K562 (cell line): ENCODE data around the gene EMID1. TPM values are rescaled to one million over a fixed set of nuclear protein-coding genes. Genes with fewer than 3 reads are reported as not detected.

Experiments used
- ATAC-seq: fragments of 200-7000 bp; cut with Tn5 transposase; 3 replicates; pipeline ENCODE4 v1.9.1; 2020; ENCODE audit warnings: moderate library complexity
- BruUV-seq: library from RNA; stranded (reverse); fragments of 400-500 nt; replicated peaks from 2 replicates; lab custom pipeline; 2021; lab: Mats Ljungman, UMichigan
- CTCF ChIA-PET: fragments of 300-600 bp; formaldehyde crosslinking; extraction: SDS; loops from one replicate; lab custom pipeline; 2021; ENCODE audit warnings: low intra/inter-chr PET ratio; lab: Yijun Ruan, JAX
- POLR2A ChIA-PET: fragments of 300-600, 350-650 bp; sonication (Branson Sonifier 250); formaldehyde crosslinking; extraction: SDS; loops from one replicate; lab custom pipeline; 2021; ENCODE audit warnings: antibody characterized with exemption, inconsistent platforms; lab: Yijun Ruan, JAX
- DNase-seq, 4 experiments: peaks; one replicate each; pipeline versions ENCODE4 v3.0.0 to v3.0.0-alpha.2; 2011 to 2018; ENCODE audit warnings: low spot score in 3 of 4, mixed read lengths in 3 of 4; ENCODE audit errors: extremely low read depth in 1 of 4
- FAIRE-seq: peaks from 2 replicates; lab custom pipeline; 2011; peaks lifted over from hg19 to GRCh38; lab: Jason Lieb, UNC
- H2AFZ ChIP-seq: 2 replicates; pipeline ENCODE4 v1.6.0; 2011; ENCODE audit warnings: low read depth, low read length, control low read depth, inconsistent platforms
- H3K27ac ChIP-seq: fragments of 200-600 bp; 3 replicates; pipeline ENCODE4 v1.8.0; 2011; ENCODE audit warnings: low read depth, mild to moderate bottlenecking, control low read depth, inconsistent platforms, low read length, moderate library complexity, mixed read lengths; ENCODE audit errors: extremely low read depth
- H3K27me3 ChIP-seq, 2 experiments: fragments of 300-600 bp in 1 of 2; 2 replicates in 1 of 2; 3 replicates in 1 of 2; pipeline versions ENCODE4 v1.6.0 to v1.8.0; 2011; ENCODE audit warnings: inconsistent platforms in 2 of 2, low read length in 2 of 2, mild to moderate bottlenecking in 1 of 2, mixed read lengths in 1 of 2, moderate library complexity in 1 of 2; ENCODE audit not compliant: control insufficient read depth in 2 of 2, insufficient read depth in 2 of 2
- H3K36me3 ChIP-seq: fragments of 300-600 bp; 3 replicates; pipeline ENCODE4 v1.8.0; 2011; ENCODE audit warnings: mild to moderate bottlenecking, low read length, inconsistent platforms; ENCODE audit not compliant: control insufficient read depth, insufficient read depth
- H3K4me1 ChIP-seq, 2 experiments: fragments of 200-600 bp in 1 of 2; replicated peaks in 1 of 2; 2 replicates in 1 of 2; 3 replicates in 1 of 2; pipeline versions ENCODE4 v1.5.1 to v1.8.0; 2011; ENCODE audit warnings: inconsistent platforms in 2 of 2, low read length in 2 of 2, mild to moderate bottlenecking in 1 of 2, mixed read lengths in 1 of 2, moderate library complexity in 1 of 2; ENCODE audit not compliant: control insufficient read depth in 2 of 2, insufficient read depth in 2 of 2
- H3K4me2 ChIP-seq: 2 replicates; pipeline ENCODE4 v1.6.1; 2011; ENCODE audit warnings: low read length, control low read depth, inconsistent platforms, mixed read lengths; ENCODE audit not compliant: insufficient read depth
- H3K4me3 ChIP-seq: fragments of 200-600 bp; sonication (generic), shearing (Covaris generic); 2 replicates; pipeline ENCODE4 v1.5.1; 2016; ENCODE audit warnings: control low read depth, inconsistent platforms
- H3K79me2 ChIP-seq: fragments of 200-600 bp; 3 replicates; pipeline ENCODE4 v1.8.0; 2011; ENCODE audit warnings: low read length, inconsistent platforms; ENCODE audit not compliant: control insufficient read depth, insufficient read depth
- H3K9ac ChIP-seq, 2 experiments: 2 replicates each; pipeline versions ENCODE4 v1.6.0 to v1.6.1; 2011; ENCODE audit warnings: low read depth in 2 of 2, low read length in 2 of 2, control low read depth in 1 of 2, inconsistent platforms in 1 of 2, mild to moderate bottlenecking in 1 of 2, mixed read lengths in 1 of 2; ENCODE audit not compliant: insufficient read depth in 1 of 2
- H3K9me1 ChIP-seq: one replicate; pipeline ENCODE4 v1.6.0; 2011; ENCODE audit warnings: inconsistent platforms, mild to moderate bottlenecking, low read length, moderate library complexity; ENCODE audit not compliant: control insufficient read depth, insufficient read depth
- H3K9me3 ChIP-seq: replicated peaks from 2 replicates; pipeline ENCODE4 v1.5.1; 2011; ENCODE audit warnings: low read depth, low read length, inconsistent platforms; ENCODE audit not compliant: control insufficient read depth, insufficient read depth
- H4K20me1 ChIP-seq: replicated peaks from 2 replicates; pipeline ENCODE4 v1.6.1; 2011; ENCODE audit warnings: low read length, inconsistent platforms, mixed read lengths; ENCODE audit not compliant: control insufficient read depth, insufficient read depth
- ELK3 ChIP-seq: fragments of 450-650 bp; formaldehyde crosslinking; IDR thresholded peaks from 2 replicates; pipeline ENCODE4 v1.4.0; 2020; ENCODE audit warnings: mild to moderate bottlenecking
- ETS1 ChIP-seq: conservative IDR thresholded peaks from 2 replicates; pipeline ENCODE4 v1.6.1; 2011; ENCODE audit warnings: low read depth, mild to moderate bottlenecking, low read length; ENCODE audit not compliant: control insufficient read depth
- PHTF2 ChIP-seq: fragments of 250-450 bp; sonication (Bioruptor Pico); IDR thresholded peaks from 2 replicates; pipeline ENCODE4 v1.5.0; 2021; ENCODE audit warnings: mild to moderate bottlenecking
- POLR3A ChIP-seq: IDR thresholded peaks from 2 replicates; pipeline ENCODE4 v1.6.1; 2011; ENCODE audit warnings: borderline replicate concordance, mild to moderate bottlenecking, moderate library complexity; ENCODE audit not compliant: insufficient read length, insufficient read depth; ENCODE audit errors: extremely low read depth
- PRMT5 ChIP-seq: sonication (generic); formaldehyde crosslinking; IDR thresholded peaks from 2 replicates; pipeline ENCODE4 v1.5.0; 2020; ENCODE audit warnings: missing genetic modification reagents
- SLC30A9 ChIP-seq: fragments of 250-450 bp; sonication (Bioruptor Pico); IDR thresholded peaks from 2 replicates; pipeline ENCODE4 v1.8.0; 2022; ENCODE audit warnings: mild to moderate bottlenecking, moderate library complexity
- THAP12 ChIP-seq: fragments of 250-450 bp; sonication (Bioruptor Pico); IDR thresholded peaks from 2 replicates; pipeline ENCODE4 v1.9.0; 2021; ENCODE audit warnings: mild to moderate bottlenecking, inconsistent platforms
- USF1 ChIP-seq: sonication (generic); formaldehyde crosslinking; IDR thresholded peaks from 2 replicates; pipeline ENCODE4 v1.9.0; 2022; ENCODE audit warnings: mild to moderate bottlenecking, missing genetic modification reagents
- ZNF717 ChIP-seq: fragments of 250-450 bp; sonication (Bioruptor Pico); IDR thresholded peaks from 2 replicates; pipeline ENCODE4 v1.5.0; 2021
- ZNF76 ChIP-seq: fragments of 250-450 bp; sonication (Bioruptor Pico); IDR thresholded peaks from 2 replicates; pipeline ENCODE4 v1.4.0; 2020; ENCODE audit warnings: mild to moderate bottlenecking, moderate library complexity, borderline replicate concordance
- WGBS: fragments of 100-300 bp; shearing (Covaris generic); methylation state at CpG from one replicate; pipeline ENCODE4 v1.1.6; 2016; ENCODE audit warnings: low coverage, mixed read lengths; ENCODE audit not compliant: insufficient coverage; ENCODE audit errors: missing lambda C conversion rate; 5-methylcytosine and 5-hydroxymethylcytosine counted together
- in situ Hi-C: fragments of 300-500 bp; cut with MboI; formaldehyde crosslinking; loops from 4 replicates; pipeline ENCODE4 v1.15.0; 2018; ENCODE audit warnings: inconsistent platforms, mixed read lengths
- intact Hi-C: fragments of 100-400 bp; cut with micrococcal nuclease; formaldehyde crosslinking; loops from 2 replicates; pipeline ENCODE4 v1.14.2; 2022
- polyA plus RNA-seq, 8 experiments: library from polyadenylated mRNA; depleted of rRNA in 4 of 8; stranded (reverse) in 5 of 8; unstranded in 3 of 8; fragments of >200 nt; fragmentation: Nextera tagmentation in 2 of 8; fragmentation: Illumina TruSeq in 1 of 8; extraction: Ambion mirVana in 2 of 8; extraction: Trizol in 1 of 8; gene quantifications; 2 replicates each; pipeline versions ENCODE4 v1.2.1 to v1.2.3, GENCODE V29; 2011 to 2014; ENCODE audit warnings: inconsistent platforms in 1 of 8, missing spikeins in 1 of 8
- total RNA-seq, 7 experiments: library from RNA; depleted of rRNA in 6 of 7; stranded (reverse); fragments of >200 nt in 6 of 7; fragmentation: Illumina TruSeq in 2 of 7; extraction: Trizol in 2 of 7; gene quantifications; 2 replicates each; pipeline versions ENCODE4 v1.2.1 to v1.2.3, GENCODE V29; 2011 to 2021; ENCODE audit warnings: low replicate concordance in 1 of 7
- TF ChIP-seq, protein P1 (sequence below): fragments of 250-450 bp; sonication (Bioruptor Pico); IDR thresholded peaks from 2 replicates; pipeline ENCODE4 v1.8.0; 2021; ENCODE audit warnings: mild to moderate bottlenecking, moderate library complexity
- TF ChIP-seq, protein P2 (sequence below): fragments of 250-450 bp; sonication (Bioruptor Pico); IDR thresholded peaks from 2 replicates; pipeline ENCODE4 v1.8.0; 2021; ENCODE audit warnings: moderate library complexity, mild to moderate bottlenecking, inconsistent platforms

The EMID1 gene
- total and polyA plus RNA-seq, 9 of the 15 experiments (the other 6 are each of a cell fraction or from before 2014, with no cell fraction given): 0.15 to 7.2 (median 2.7) TPM

DNA sequence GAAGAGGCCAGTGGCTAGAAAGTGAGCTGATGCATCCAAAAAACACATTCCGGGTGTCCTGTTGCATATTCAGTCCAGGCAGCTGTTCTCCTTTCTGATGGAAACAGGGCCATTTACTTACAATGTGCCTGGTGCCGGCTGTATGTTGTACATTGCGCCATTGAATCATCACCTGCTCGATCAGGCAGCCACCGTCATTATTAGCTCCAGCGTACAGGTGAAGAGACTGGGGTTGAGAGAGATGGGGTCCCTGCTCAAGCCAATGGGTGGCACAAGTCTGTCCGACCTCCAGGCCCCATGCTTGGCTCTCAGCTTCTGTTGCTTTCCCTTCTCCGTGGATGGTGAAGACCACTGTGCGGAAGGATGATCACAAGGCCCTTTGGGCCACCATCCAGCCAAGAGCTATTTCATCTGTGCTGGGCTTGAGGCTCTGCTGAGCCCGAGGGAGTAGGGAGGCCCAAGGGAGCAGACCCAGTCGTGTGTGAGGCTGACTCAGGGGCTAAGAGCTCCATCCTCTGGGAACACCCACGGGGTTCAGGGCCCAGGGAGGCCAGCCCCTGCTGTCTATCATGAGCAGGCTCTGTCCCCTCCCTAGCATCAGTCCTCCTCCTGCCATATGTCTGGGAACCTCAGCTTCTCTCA, 20.7 kb upstream of the EMID1 start:
- 57% methylated on average over 12 of the region's 12 CpGs for WGBS
- Histone ChIP-seq H3K27ac (no peak overlapping the region), H2AFZ (no peak overlapping the region), H3K9me1 (no peaks in the 10 kb centered on the region), H3K79me2 (no peaks in the 10 kb centered on the region), H3K27me3 (no peaks in the 10 kb centered on the region), H4K20me1 (no peaks in the 10 kb centered on the region), H3K4me3 (no peak overlapping the region), H3K4me2 (no peak overlapping the region), H3K36me3 (no peaks in the 10 kb centered on the region), H3K9ac (0 out of 4 replicates have a peak overlapping the region, but pooled peaks of 1 of the 2 experiments have one; percentile 40), H3K9me3 (no peaks in the 10 kb centered on the region), H3K4me1 (peaks cover 0 to 6% of the 10 kb centered on the region in 2 experiments; a peak in 2 of 5 replicates)
- BruUV-seq: no TSS peak
- DNase-seq (no peak), ATAC-seq (no peak), FAIRE-seq (no peak)
- CTCF ChIA-PET: no interaction called here
- in situ Hi-C loops (no loop called here), intact Hi-C loops (no loop called here)
- TF ChIP-seq POLR3A (no peak), PHTF2 (CRISPR knock-in tag) (no peak), THAP12 (CRISPR knock-in tag) (no peak), ETS1 (no peak), PRMT5 (CRISPR knock-in tag) (no peak), ZNF76 (no peak), ELK3 (no peak), SLC30A9 (CRISPR knock-in tag) (no peak), USF1 (no peak), ZNF717 (CRISPR knock-in tag) (no peak)
- TF ChIP-seq, protein P1, sequence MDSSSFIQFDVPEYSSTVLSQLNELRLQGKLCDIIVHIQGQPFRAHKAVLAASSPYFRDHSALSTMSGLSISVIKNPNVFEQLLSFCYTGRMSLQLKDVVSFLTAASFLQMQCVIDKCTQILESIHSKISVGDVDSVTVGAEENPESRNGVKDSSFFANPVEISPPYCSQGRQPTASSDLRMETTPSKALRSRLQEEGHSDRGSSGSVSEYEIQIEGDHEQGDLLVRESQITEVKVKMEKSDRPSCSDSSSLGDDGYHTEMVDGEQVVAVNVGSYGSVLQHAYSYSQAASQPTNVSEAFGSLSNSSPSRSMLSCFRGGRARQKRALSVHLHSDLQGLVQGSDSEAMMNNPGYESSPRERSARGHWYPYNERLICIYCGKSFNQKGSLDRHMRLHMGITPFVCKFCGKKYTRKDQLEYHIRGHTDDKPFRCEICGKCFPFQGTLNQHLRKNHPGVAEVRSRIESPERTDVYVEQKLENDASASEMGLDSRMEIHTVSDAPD: no peak
- TF ChIP-seq, protein P2, sequence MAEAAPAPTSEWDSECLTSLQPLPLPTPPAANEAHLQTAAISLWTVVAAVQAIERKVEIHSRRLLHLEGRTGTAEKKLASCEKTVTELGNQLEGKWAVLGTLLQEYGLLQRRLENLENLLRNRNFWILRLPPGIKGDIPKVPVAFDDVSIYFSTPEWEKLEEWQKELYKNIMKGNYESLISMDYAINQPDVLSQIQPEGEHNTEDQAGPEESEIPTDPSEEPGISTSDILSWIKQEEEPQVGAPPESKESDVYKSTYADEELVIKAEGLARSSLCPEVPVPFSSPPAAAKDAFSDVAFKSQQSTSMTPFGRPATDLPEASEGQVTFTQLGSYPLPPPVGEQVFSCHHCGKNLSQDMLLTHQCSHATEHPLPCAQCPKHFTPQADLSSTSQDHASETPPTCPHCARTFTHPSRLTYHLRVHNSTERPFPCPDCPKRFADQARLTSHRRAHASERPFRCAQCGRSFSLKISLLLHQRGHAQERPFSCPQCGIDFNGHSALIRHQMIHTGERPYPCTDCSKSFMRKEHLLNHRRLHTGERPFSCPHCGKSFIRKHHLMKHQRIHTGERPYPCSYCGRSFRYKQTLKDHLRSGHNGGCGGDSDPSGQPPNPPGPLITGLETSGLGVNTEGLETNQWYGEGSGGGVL (CRISPR knock-in tag): no peak
- POLR2A ChIA-PET: interaction anchor here (1.0 to 1.4 kb wide), 3 partner anchors 11 to 71 kb away, joined by 3 to 6 read pairs (median 5); no protein-coding TSS in a partner anchor
